Keratinocyte (primary cell): ENCODE results near the gene NT5M. TPM values are rescaled to one million over a fixed set of nuclear protein-coding genes. Genes with fewer than 3 reads are reported as not detected.

ENCODE experiments used
- DNase-seq: peaks from one replicate; pipeline ENCODE4 v3.0.0-alpha.2; 2011; ENCODE audit warnings: low read depth, missing footprints, low spot score
- FAIRE-seq: peaks from 2 replicates; lab custom pipeline; 2011; peaks lifted over from hg19 to GRCh38; lab: Jason Lieb, UNC
- H2AFZ ChIP-seq: 2 replicates; pipeline ENCODE4 v1.6.0; 2012; ENCODE audit warnings: low read length, control low read depth, inconsistent platforms; ENCODE audit not compliant: control insufficient read depth
- H3K27ac ChIP-seq: 2 replicates; pipeline ENCODE4 v1.5.1; 2011; ENCODE audit warnings: low read length; ENCODE audit not compliant: control insufficient read depth, insufficient read depth
- H3K27me3 ChIP-seq: 3 replicates; pipeline ENCODE4 v1.6.0; 2011; ENCODE audit warnings: low read length; ENCODE audit not compliant: control insufficient read depth, insufficient read depth; ENCODE audit errors: extremely low read depth
- H3K36me3 ChIP-seq, 2 experiments: 2 replicates in 1 of 2; 3 replicates in 1 of 2; pipeline ENCODE4 v1.5.1; 2011; ENCODE audit warnings: low read length in 2 of 2, mild to moderate bottlenecking in 1 of 2; ENCODE audit not compliant: control insufficient read depth in 2 of 2, insufficient read depth in 2 of 2; ENCODE audit errors: extremely low read depth in 1 of 2
- H3K4me1 ChIP-seq: 3 replicates; pipeline ENCODE4 v1.5.1; 2011; ENCODE audit warnings: low read length; ENCODE audit not compliant: control insufficient read depth, insufficient read depth; ENCODE audit errors: extremely low read depth
- H3K4me2 ChIP-seq: 3 replicates; pipeline ENCODE4 v1.6.0; 2011; ENCODE audit warnings: low read depth, low read length; ENCODE audit not compliant: control insufficient read depth, insufficient read depth; ENCODE audit errors: extremely low read depth
- H3K4me3 ChIP-seq, 3 experiments: fragments of 200-600 bp in 1 of 3; sonication (generic) in 1 of 3; 2 replicates in 2 of 3; 3 replicates in 1 of 3; pipeline ENCODE4 v1.5.1; 2011 to 2016; ENCODE audit warnings: low read length in 3 of 3, mild to moderate bottlenecking in 3 of 3, control low read depth in 2 of 3, inconsistent platforms in 1 of 3, low read depth in 1 of 3, mixed read lengths in 1 of 3, mixed run types in 1 of 3, moderate library complexity in 1 of 3; ENCODE audit not compliant: control insufficient read depth in 2 of 3, insufficient read depth in 2 of 3; ENCODE audit errors: extremely low read depth in 1 of 3
- H3K79me2 ChIP-seq: 2 replicates; pipeline ENCODE4 v1.6.0; 2012; ENCODE audit warnings: low read length; ENCODE audit not compliant: control insufficient read depth, insufficient read depth
- H3K9ac ChIP-seq: 3 replicates; pipeline ENCODE4 v1.6.0; 2011; ENCODE audit warnings: low read length; ENCODE audit not compliant: control insufficient read depth, insufficient read depth; ENCODE audit errors: extremely low read depth
- H3K9me1 ChIP-seq: 3 replicates; pipeline ENCODE4 v1.6.0; 2011; ENCODE audit warnings: low read length; ENCODE audit not compliant: control insufficient read depth, insufficient read depth; ENCODE audit errors: extremely low read depth
- H3K9me3 ChIP-seq: 2 replicates; pipeline ENCODE4 v1.5.1; 2012; ENCODE audit warnings: low read depth, low read length; ENCODE audit not compliant: control insufficient read depth
- H4K20me1 ChIP-seq: 3 replicates; pipeline ENCODE4 v1.6.0; 2011; ENCODE audit warnings: low read length; ENCODE audit not compliant: control insufficient read depth, insufficient read depth; ENCODE audit errors: extremely low read depth
- CTCF ChIP-seq, 3 experiments: IDR thresholded peaks in 1 of 3; conservative IDR thresholded peaks in 1 of 3; optimal IDR thresholded peaks in 1 of 3; 2 replicates in 2 of 3; 3 replicates in 1 of 3; pipeline versions ENCODE3 to v1.5.1; 2011; ENCODE audit warnings: low read length in 3 of 3, mild to moderate bottlenecking in 3 of 3, moderate library complexity in 2 of 3, control low read depth in 1 of 3, inconsistent platforms in 1 of 3; ENCODE audit not compliant: insufficient read depth in 2 of 3; ENCODE audit errors: extremely low read depth in 1 of 3
- EZH2 ChIP-seq: IDR thresholded peaks from one replicate; pipeline ENCODE4 v1.6.1; 2012; ENCODE audit warnings: inconsistent platforms, mild to moderate bottlenecking, low read length, moderate library complexity
- dilution Hi-C: fragments of 300-500 bp; cut with MboI; formaldehyde crosslinking; loops from one replicate; pipeline ENCODE4 v1.7.0; 2020; ENCODE audit warnings: low sequenced_read_pairs; ENCODE audit not compliant: extremely low pct_ligation_motif_present
- polyA plus RNA-seq, 5 experiments: library from polyadenylated mRNA; depleted of rRNA in 3 of 5; stranded (reverse) in 3 of 5; stranded (forward) in 1 of 5; unstranded in 1 of 5; fragments of >200 nt; gene quantifications; 1 replicate in 1 of 5; 2 replicates in 3 of 5; 3 replicates in 1 of 5; pipeline versions ENCODE4 v1.2.1 to v1.2.3, GENCODE V29; 2011 to 2012; ENCODE audit warnings: missing spikeins in 2 of 5, low read depth in 1 of 5, low replicate concordance in 1 of 5

The NT5M gene
- polyA plus RNA-seq, 1 donor (not counting 4 experiments of a cell fraction or from before 2014, with no cell fraction given), result 0.16 TPM

- Histone ChIP-seq H3K4me1 (no peaks in the 10 kb centered on the region), H3K27me3 (peaks cover 36% of the 10 kb centered on the region), H3K4me2 (no peak overlapping the region), H3K27ac (no peak overlapping the region), H3K9me1 (no peaks in the 10 kb centered on the region), H3K9me3 (no peaks in the 10 kb centered on the region), H3K79me2 (no peaks in the 10 kb centered on the region), H3K36me3 (no peaks in the 10 kb centered on the region), H2AFZ (no peak overlapping the region), H3K4me3 (no peak overlapping the region), H4K20me1 (peaks cover 3% of the 10 kb centered on the region), H3K9ac (no peak overlapping the region)
- dilution Hi-C loops, result no loop called here
- DNase-seq, result no peak
- no peak for TF ChIP-seq EZH2
- TF ChIP-seq CTCF (optimal IDR thresholded peaks at IDR 0.05 in 1 of 3, IDR thresholded peaks at IDR 0.05 in 1 of 3, conservative IDR thresholded peaks at IDR 0.05 in 1 of 3; ENCODE audit: extremely low read depth in 1 of 3, insufficient read depth in 2 of 3, low read length in 3 of 3), result no peak
- FAIRE-seq, result no peak
Observed at GRCh38 chr17:17370711-17371110, 67.5 kb downstream of the NT5M start.

DNA sequence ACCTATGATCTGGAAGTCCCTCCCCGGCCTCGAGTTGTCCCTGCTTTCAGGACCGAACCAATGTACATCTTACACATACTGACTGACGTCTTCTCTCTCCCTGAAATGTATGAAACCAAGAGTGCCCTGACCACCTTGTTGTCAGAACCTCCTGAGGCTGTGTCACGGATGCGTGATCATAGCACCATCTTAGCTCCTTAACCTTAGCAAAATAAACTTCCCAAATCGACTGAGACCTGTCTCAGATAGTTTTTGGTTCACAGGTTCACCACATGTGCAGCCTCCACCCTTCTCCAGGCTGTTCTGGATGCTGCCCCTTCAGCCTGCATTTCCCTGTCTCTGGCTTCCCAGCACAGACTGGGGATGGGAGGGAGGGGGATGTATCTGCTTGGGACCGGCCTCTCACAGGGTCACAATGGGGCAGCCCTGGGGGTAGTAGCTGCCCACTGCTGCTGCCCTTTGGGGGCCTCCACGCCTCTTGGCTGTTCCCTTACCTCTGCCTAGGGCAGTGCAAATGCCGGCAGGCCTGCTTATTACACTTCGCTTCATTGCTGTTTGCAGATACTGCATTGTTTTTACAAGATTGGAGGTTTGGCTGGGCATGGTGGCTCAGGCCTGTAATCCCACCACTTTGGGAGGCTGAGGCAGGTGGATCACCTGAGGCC is 69.8 kb downstream of the NT5M start:
- TF ChIP-seq EZH2 (no peak), CTCF (optimal IDR thresholded peaks at IDR 0.05 in 1 of 3, IDR thresholded peaks at IDR 0.05 in 1 of 3, conservative IDR thresholded peaks at IDR 0.05 in 1 of 3; ENCODE audit: extremely low read depth in 1 of 3, insufficient read depth in 2 of 3, low read length in 3 of 3) (no peak)
- no peaks in the 10 kb centered on the region for H3K36me3 ChIP-seq
- H3K4me3 ChIP-seq, result no peak overlapping the region
- no peak overlapping the region for H3K27ac ChIP-seq
- DNase-seq (no peak), FAIRE-seq (no peak)
- dilution Hi-C loops, result no loop called here
- peaks cover 39% of the 10 kb centered on the region for H3K27me3 ChIP-seq
- no peaks in the 10 kb centered on the region for H3K9me3 ChIP-seq
- H4K20me1 ChIP-seq, result no peaks in the 10 kb centered on the region
- no peak overlapping the region for H3K4me2 ChIP-seq
- H3K4me1 ChIP-seq, result no peaks in the 10 kb centered on the region
- H3K9ac ChIP-seq, result no peak overlapping the region
- H3K79me2 ChIP-seq, result no peaks in the 10 kb centered on the region
- no peaks in the 10 kb centered on the region for H3K9me1 ChIP-seq
- no peak overlapping the region for H2AFZ ChIP-seq
